Loucy (cell line): ENCODE results near the gene DLGAP1.
A peak's percentile ranks its signal among the peaks of the same experiment; 100 is the strongest.

ENCODE experiments used
- EZH2phosphoT487 ChIP-seq: fragments of 200-600 bp; IDR thresholded peaks from 2 replicates; pipeline ENCODE4 v1.6.1; 2018; ENCODE audit warnings: antibody characterized with exemption, mild to moderate bottlenecking, moderate library complexity, borderline replicate concordance
- TF ChIP-seq, protein P1 (sequence below): fragments of 200-600 bp; sonication (generic); conservative IDR thresholded peaks from 2 replicates; pipeline ENCODE4 v1.5.1; 2014; ENCODE audit warnings: mild to moderate bottlenecking, antibody characterized with exemption, low read length

DNA sequence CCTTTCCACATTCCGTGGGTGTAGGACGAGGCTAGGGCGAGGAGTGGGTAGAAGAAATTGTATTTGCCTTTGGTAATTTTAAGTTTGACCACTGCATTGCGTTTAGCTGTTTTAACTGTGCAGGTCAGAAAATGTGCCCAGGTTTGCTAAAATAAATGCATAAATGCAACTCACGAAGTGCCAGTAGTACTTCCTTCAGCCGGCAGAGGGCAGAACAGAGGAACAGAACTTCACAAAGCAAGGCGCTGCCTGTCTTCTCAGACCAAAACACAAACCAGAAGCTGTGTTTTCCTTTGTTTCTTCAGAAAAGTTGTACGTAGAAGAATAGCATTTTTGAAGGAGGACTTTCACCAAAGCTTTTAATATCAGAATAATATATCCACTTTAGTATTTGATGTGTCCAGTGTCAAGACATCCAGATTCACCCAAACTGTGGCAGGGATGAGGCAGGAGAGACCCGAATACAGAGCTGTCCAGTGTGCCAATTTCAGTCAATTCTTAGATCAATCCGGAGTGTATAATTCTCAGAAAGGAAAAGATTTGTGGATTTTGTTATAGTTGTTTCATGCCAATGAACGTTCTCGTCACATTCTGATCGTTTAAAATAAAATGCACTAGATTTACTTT is 348.6 kb downstream of the DLGAP1 start:
- TF ChIP-seq, protein P1, sequence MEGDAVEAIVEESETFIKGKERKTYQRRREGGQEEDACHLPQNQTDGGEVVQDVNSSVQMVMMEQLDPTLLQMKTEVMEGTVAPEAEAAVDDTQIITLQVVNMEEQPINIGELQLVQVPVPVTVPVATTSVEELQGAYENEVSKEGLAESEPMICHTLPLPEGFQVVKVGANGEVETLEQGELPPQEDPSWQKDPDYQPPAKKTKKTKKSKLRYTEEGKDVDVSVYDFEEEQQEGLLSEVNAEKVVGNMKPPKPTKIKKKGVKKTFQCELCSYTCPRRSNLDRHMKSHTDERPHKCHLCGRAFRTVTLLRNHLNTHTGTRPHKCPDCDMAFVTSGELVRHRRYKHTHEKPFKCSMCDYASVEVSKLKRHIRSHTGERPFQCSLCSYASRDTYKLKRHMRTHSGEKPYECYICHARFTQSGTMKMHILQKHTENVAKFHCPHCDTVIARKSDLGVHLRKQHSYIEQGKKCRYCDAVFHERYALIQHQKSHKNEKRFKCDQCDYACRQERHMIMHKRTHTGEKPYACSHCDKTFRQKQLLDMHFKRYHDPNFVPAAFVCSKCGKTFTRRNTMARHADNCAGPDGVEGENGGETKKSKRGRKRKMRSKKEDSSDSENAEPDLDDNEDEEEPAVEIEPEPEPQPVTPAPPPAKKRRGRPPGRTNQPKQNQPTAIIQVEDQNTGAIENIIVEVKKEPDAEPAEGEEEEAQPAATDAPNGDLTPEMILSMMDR: peak; percentile 90
- no peak for TF ChIP-seq EZH2phosphoT487
